GM19043 (cell line): ENCODE measurements around the gene YJEFN3.

Experiments used
- ATAC-seq: cut with Tn5 transposase; IDR thresholded peaks from one replicate; pipeline ENCODE4 v1.9.1; 2021; ENCODE audit warnings: low read depth; ENCODE audit not compliant: unreplicated experiment

The YJEFN3 gene

GRCh38 chr19:19515642-19516519, 12.8 kb upstream of the YJEFN3 start, which contains the start of gene NDUFA13:
NDUFA13 (plus strand) TSS chr19:19516225; CDS start chr19:19516239, 14 bp downstream.
- peak; percentile 79 for ATAC-seq

- no peak for ATAC-seq
These were observed 11.5 kb upstream of the YJEFN3 start for GRCh38 chr19:19517235-19517619.

- no peak for ATAC-seq
These were observed 7.7 kb upstream of the YJEFN3 start for GRCh38 chr19:19520989-19521388.

- no peak for ATAC-seq
These were observed 5.5 kb upstream of the YJEFN3 start for GRCh38 chr19:19523177-19523576.

GRCh38 chr19:19524053-19524452, 4.7 kb upstream of the YJEFN3 start:
- no peak for ATAC-seq

- no peak for ATAC-seq
These were observed 2.9 kb upstream of the YJEFN3 start for GRCh38 chr19:19525611-19526380.

GRCh38 chr19:19526581-19527370, 1.9 kb upstream of the YJEFN3 start:
- no peak for ATAC-seq

GRCh38 chr19:19527371-19527656, 1.4 kb upstream of the YJEFN3 start:
- ATAC-seq, result no peak

- ATAC-seq, result no peak
These were observed 761 bp upstream of the YJEFN3 start for GRCh38 chr19:19527674-19528625.

- no peak for ATAC-seq
These were observed 1.2 kb downstream of the YJEFN3 start for GRCh38 chr19:19529783-19530422.

- no peak for ATAC-seq
These were observed 1.7 kb downstream of the YJEFN3 start for GRCh38 chr19:19530423-19530804.

GRCh38 chr19:19530889-19531288, 2.2 kb downstream of the YJEFN3 start:
- no peak for ATAC-seq

- no peak for ATAC-seq
These were observed 3.5 kb downstream of the YJEFN3 start for GRCh38 chr19:19531951-19532805.

GRCh38 chr19:19532806-19533701, 4.3 kb downstream of the YJEFN3 start:
- ATAC-seq, result no peak

GRCh38 chr19:19533841-19534240, 5.1 kb downstream of the YJEFN3 start:
- no peak for ATAC-seq

GRCh38 chr19:19534556-19535265, 6.0 kb downstream of the YJEFN3 start:
- ATAC-seq, result no peak
